Body of pancreas (tissue), 4 donors: Measurements from ENCODE around the gene GPRC5D. TPM values are rescaled to one million over a fixed set of nuclear protein-coding genes. Genes with fewer than 3 reads are reported as not detected.

Source experiments
- ATAC-seq: fragments of 150-250 bp; one replicate; pipeline ENCODE4 v1.9.1; 2016
- DNase-seq, 4 donors: peaks; one replicate each; pipeline ENCODE4 v3.0.0-alpha.2; 2019
- H3K27ac ChIP-seq, 4 donors: fragments of 200-600 bp; sonication (generic); 1 replicate in 3 of 4; 2 replicates in 1 of 4; pipeline versions ENCODE4 v1.5.1 to v1.6.1; 2016 to 2019; ENCODE audit warnings: mild to moderate bottlenecking in 1 of 4, mixed read lengths in 1 of 4, moderate library complexity in 1 of 4
- H3K27me3 ChIP-seq, 2 donors: fragments of 200-600 bp; sonication (generic); one replicate each; pipeline ENCODE4 v1.6.0; 2016; ENCODE audit warnings: mild to moderate bottlenecking in 1 of 2
- H3K36me3 ChIP-seq, 2 donors: fragments of 200-600 bp; sonication (generic); replicated peaks in 1 of 2; 2 replicates each; pipeline ENCODE4 v1.5.1; 2016; ENCODE audit warnings: low read depth in 2 of 2; ENCODE audit not compliant: insufficient read depth in 1 of 2
- H3K4me1 ChIP-seq: fragments of 200-600 bp; sonication (generic); one replicate; pipeline ENCODE4 v1.6.0; 2016
- H3K4me3 ChIP-seq, 2 donors: fragments of 200-600 bp; sonication (generic); 1 replicate in 1 of 2; 2 replicates in 1 of 2; pipeline ENCODE4 v1.5.1; 2016 to 2019
- H3K9me3 ChIP-seq, 3 donors: fragments of 200-600 bp; sonication (generic); 1 replicate in 2 of 3; 2 replicates in 1 of 3; pipeline ENCODE4 v1.5.1; 2016
- POLR2A ChIP-seq, 3 donors: fragments of 450-650 bp; IDR thresholded peaks; one replicate each; pipeline ENCODE4 v1.6.1; 2016; ENCODE audit warnings: antibody characterized with exemption in 3 of 3, mild to moderate bottlenecking in 2 of 3
- WGBS, 2 donors: methylation state at CpG; one replicate each; pipeline ENCODE4 v1.1.5; 2017; 5-methylcytosine and 5-hydroxymethylcytosine counted together
- intact Hi-C: fragments of 100-400 bp; cut with DNase I; formaldehyde crosslinking; loops from one replicate; pipeline ENCODE4 v1.15.1; 2023
- total RNA-seq, 2 donors: library from RNA; depleted of rRNA; stranded (reverse); fragments of >200 nt; gene quantifications; one replicate each; pipeline ENCODE4 v1.1.0, GENCODE V29; 2016
- TF ChIP-seq, protein P1 (sequence below), 7 experiments: fragments of 450-650 bp in 4 of 7; fragments of 200-600 bp in 3 of 7; sonication (generic) in 3 of 7; IDR thresholded peaks; one replicate each; pipeline ENCODE4 v1.5.1; 2016 to 2019; ENCODE audit warnings: antibody characterized with exemption in 7 of 7

GPRC5D gene
- total RNA-seq, 2 donors from 2014 or later: not detected

DNA sequence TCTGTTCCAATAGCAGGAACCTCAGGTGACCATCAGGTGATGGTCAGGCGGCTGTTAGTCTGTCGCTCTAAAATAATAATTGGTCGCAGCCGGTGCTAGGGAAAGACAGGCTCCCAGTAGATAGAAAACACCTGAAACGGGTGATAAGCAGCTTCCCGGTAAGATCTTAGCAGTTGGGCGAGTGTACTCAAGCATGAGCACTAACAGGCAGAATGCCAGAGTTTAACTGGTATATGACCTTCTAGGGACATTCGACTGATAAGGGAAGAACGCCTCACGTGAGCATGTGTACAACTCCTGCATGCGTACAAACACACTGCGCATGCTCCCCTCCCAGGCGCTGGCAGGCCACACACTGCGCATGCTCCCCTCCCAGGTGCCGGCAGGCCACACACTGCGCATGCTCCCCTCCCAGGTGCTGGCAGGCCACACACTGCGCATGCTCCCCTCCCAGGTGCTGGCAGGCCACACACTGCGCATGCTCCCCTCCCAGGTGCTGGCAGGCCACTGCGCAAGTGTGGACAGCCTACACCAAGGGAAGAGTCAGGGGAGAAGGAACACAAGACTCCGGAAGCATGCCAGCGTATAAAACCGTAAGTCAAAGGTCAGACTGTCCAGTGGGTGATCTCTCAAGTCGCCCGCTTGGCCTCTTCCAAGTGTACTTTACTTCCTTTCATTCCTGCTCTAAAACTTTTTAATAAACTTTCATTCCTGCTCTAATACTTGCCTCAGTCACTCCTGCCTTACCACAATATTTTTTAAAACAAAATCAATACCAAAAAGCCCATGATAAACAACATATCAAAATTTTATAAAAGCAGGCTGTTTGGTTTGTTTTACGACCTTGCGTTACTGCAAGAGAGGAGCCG, 24.5 kb downstream of the GPRC5D start:
- DNase-seq (peak; percentile 94 to 97 (median 96)), ATAC-seq (peak; percentile 95)
- H3K27me3 ChIP-seq: no peaks in the 10 kb centered on the region
- H3K4me1 ChIP-seq: peaks cover 10% of the 10 kb centered on the region
- intact Hi-C loops: no loop called here
- TF ChIP-seq, protein P1, sequence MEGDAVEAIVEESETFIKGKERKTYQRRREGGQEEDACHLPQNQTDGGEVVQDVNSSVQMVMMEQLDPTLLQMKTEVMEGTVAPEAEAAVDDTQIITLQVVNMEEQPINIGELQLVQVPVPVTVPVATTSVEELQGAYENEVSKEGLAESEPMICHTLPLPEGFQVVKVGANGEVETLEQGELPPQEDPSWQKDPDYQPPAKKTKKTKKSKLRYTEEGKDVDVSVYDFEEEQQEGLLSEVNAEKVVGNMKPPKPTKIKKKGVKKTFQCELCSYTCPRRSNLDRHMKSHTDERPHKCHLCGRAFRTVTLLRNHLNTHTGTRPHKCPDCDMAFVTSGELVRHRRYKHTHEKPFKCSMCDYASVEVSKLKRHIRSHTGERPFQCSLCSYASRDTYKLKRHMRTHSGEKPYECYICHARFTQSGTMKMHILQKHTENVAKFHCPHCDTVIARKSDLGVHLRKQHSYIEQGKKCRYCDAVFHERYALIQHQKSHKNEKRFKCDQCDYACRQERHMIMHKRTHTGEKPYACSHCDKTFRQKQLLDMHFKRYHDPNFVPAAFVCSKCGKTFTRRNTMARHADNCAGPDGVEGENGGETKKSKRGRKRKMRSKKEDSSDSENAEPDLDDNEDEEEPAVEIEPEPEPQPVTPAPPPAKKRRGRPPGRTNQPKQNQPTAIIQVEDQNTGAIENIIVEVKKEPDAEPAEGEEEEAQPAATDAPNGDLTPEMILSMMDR (IDR thresholded peaks at IDR 0.05): no peak
- peak in 2 of 3 donors; percentile 73 for TF ChIP-seq POLR2A (IDR thresholded peaks at IDR 0.05)
- H3K36me3 ChIP-seq: no peaks in the 10 kb centered on the region
- H3K9me3 ChIP-seq: no peaks in the 10 kb centered on the region
- 8 to 23% methylated on average over 21 to 27 of the region's 27 CpGs for WGBS, 2 donors
- peak overlapping the region; percentile 37 to 85 (median 76) for H3K27ac ChIP-seq
- peak overlapping the region in 1 of 2 donors; percentile 18 for H3K4me3 ChIP-seq

DNA sequence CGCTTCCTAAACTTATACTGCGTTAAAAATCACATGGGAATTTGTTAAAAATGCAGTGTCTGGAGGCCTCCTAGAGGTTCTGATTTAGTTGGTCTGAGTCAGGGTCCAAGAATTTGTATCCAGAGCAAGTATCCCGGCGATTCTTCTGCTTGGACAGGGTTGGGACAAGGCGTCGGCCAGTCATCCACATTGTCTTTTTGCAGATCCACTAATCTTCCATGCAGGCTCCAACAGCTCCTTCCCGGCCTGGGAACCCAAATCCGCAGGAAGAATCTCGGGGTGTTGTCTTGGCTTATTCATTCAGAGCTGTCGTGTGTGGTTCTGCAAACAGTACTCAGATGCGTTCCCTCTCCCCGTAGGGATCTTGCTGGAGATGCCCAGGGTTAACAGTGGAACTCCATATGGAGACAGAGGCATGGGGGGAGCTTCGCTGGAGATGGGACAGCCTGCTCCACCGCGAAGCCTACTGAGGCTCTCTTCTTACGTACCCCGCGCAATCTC, 25.3 kb downstream of the GPRC5D start:
- H3K4me1 ChIP-seq: peaks cover 10% of the 10 kb centered on the region
- H3K27ac ChIP-seq: peak overlapping the region; percentile 37 to 85 (median 76)
- no peaks in the 10 kb centered on the region for H3K27me3 ChIP-seq
- TF ChIP-seq, protein P1 (IDR thresholded peaks at IDR 0.05): no peak
- no peak for TF ChIP-seq POLR2A (IDR thresholded peaks at IDR 0.05)
- H3K9me3 ChIP-seq: no peaks in the 10 kb centered on the region
- intact Hi-C loops: no loop called here
- no peaks in the 10 kb centered on the region for H3K36me3 ChIP-seq
- WGBS, 2 donors: 84 to 86% methylated on average over 18 of the region's 18 CpGs
- ATAC-seq (no peak), DNase-seq (peak in 1 of 4 donors; percentile 15)
- H3K4me3 ChIP-seq: no peak overlapping the region

DNA sequence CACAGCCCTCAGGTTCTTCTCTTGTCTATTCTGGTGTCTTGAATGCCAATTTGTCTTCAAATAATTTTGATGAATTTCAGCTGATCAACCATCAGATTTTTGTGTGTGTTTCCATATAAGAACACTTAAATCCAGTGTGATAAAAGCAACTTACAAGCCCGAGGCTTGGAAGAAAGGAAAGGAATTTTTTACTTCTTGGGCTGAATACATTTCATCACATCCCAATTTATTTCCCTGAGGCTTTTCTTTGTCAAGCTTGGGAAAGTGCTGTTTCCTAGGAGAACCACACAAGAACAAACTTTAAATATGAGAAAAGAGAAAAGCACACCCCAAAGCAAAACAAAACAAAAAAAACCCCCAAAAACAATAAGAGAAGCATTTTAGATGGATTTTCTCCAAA, 26.6 kb downstream of the GPRC5D start:
- ATAC-seq (no peak), DNase-seq (no peak)
- H3K4me1 ChIP-seq: peaks cover 10% of the 10 kb centered on the region
- intact Hi-C loops: no loop called here
- 33 to 56% methylated on average over 1 of the region's 1 CpG for WGBS, 2 donors
- H3K4me3 ChIP-seq: no peak overlapping the region
- H3K27me3 ChIP-seq: no peaks in the 10 kb centered on the region
- no peaks in the 10 kb centered on the region for H3K9me3 ChIP-seq
- no peaks in the 10 kb centered on the region for H3K36me3 ChIP-seq
- TF ChIP-seq, protein P1 (IDR thresholded peaks at IDR 0.05): no peak
- no peak for TF ChIP-seq POLR2A (IDR thresholded peaks at IDR 0.05)
- no peak overlapping the region for H3K27ac ChIP-seq

DNA sequence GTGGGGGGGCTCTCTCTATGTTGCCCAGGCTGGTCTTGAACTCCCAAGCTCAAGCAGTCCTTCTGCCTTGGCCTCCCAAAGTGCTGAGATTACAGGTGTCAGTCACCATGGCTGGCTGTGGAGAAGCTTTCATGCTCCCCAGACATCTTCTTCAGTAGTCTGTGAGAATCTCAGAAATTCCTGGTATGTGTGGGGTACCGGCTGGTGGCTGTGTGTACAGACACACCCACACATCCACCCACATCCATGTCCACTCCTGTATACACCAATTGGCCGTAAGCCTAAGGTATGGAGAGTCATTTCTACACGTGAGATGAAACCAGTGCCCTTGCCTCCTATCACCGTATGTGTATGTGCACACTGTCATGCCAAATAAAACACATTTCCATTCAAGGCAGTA, 27.8 kb downstream of the GPRC5D start:
- no peak for TF ChIP-seq POLR2A (IDR thresholded peaks at IDR 0.05)
- TF ChIP-seq, protein P1 (IDR thresholded peaks at IDR 0.05): no peak
- intact Hi-C loops: no loop called here
- no peak overlapping the region for H3K27ac ChIP-seq
- peaks cover 10% of the 10 kb centered on the region for H3K4me1 ChIP-seq
- H3K4me3 ChIP-seq: no peak overlapping the region
- 68 to 86% methylated on average over 4 of the region's 4 CpGs for WGBS, 2 donors
- no peaks in the 10 kb centered on the region for H3K36me3 ChIP-seq
- no peaks in the 10 kb centered on the region for H3K9me3 ChIP-seq
- ATAC-seq (no peak), DNase-seq (no peak)
- no peaks in the 10 kb centered on the region for H3K27me3 ChIP-seq
